GM19395 (cell line): Measurements from ENCODE around the gene HSD11B1.

Source experiments
- ATAC-seq: cut with Tn5 transposase; IDR thresholded peaks from one replicate; pipeline ENCODE4 v1.9.1; 2021; ENCODE audit warnings: mild to moderate bottlenecking, moderate library complexity; ENCODE audit not compliant: unreplicated experiment

Gene HSD11B1

DNA sequence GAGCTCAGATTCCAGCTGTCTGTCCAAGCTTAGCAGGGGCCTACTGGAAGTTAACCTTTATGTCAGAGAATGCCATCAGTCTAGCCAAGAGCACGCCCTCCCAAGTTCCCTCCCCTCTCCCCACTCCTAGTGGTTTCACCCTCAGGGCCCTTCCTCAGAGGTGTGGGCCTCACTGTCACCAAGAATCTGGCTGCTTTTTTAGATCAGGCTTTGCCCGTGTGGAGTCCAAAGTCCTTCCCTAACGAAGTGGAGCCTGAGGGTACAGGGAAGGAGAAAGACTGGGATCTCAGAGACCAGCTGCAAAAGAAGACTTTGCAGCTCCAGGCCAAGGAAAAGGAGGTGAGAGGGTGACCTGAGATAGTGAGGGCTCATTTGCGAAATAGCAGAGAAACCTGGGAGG, 75.6 kb downstream of the HSD11B1 start:
- ATAC-seq = no peak

DNA sequence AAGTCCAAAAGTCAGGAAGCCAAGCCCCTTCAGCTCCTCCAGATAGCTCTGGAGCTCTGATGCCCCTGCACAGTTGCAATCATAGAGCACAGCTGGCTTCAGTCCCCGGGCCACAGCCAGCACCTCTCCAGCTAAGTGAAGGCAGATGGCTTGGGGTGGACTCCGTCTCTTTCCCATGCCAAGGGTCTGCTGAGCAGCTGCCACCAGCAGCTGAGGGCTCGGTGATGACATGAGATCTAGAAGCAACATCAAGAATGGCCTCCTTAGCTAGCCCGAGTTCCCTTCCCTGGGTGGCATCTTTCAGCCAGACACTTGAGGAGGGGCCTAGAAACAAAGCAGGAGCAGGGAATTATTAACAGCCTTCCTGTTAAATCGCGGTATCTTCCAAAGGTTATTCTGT, 78.7 kb downstream of the HSD11B1 start:
- no peak for ATAC-seq
